GM23338 (cell line): ENCODE data around the gene RNF215.

Experiments used
- CREB1 ChIP-seq: fragments of 250-450 bp; sonication (Bioruptor Pico); IDR thresholded peaks from 2 replicates; pipeline ENCODE4 v1.5.0; 2020; ENCODE audit warnings: low read depth, mild to moderate bottlenecking, moderate library complexity
- CTCF ChIP-seq, 2 experiments: fragments of 200-600 bp in 1 of 2; sonication (generic) in 1 of 2; conservative IDR thresholded peaks; 2 replicates each; pipeline versions ENCODE4 v1.5.1 to v1.6.1; 2016 to 2017; ENCODE audit warnings: antibody characterized with exemption in 2 of 2, low read depth in 2 of 2, mild to moderate bottlenecking in 2 of 2, moderate library complexity in 1 of 2
- ETS1 ChIP-seq: IDR thresholded peaks from 2 replicates; pipeline ENCODE4 v1.6.1; 2016; ENCODE audit warnings: antibody characterized with exemption
- EZH2 ChIP-seq: fragments of 200-600 bp; sonication (generic); IDR thresholded peaks from one replicate; pipeline ENCODE4 v1.8.0; 2017; ENCODE audit warnings: antibody characterized with exemption, mild to moderate bottlenecking, low read depth; ENCODE audit not compliant: unreplicated experiment
- EZH2phosphoT487 ChIP-seq: fragments of 200-600 bp; sonication (generic); IDR thresholded peaks from one replicate; pipeline ENCODE4 v1.8.1; 2018; ENCODE audit warnings: antibody characterized with exemption; ENCODE audit not compliant: unreplicated experiment
- JUNB ChIP-seq: IDR thresholded peaks from one replicate; pipeline ENCODE4 v1.6.1; 2016; ENCODE audit warnings: antibody characterized with exemption; ENCODE audit not compliant: unreplicated experiment
- NANOG ChIP-seq: IDR thresholded peaks from 2 replicates; pipeline ENCODE4 v1.6.1; 2016; ENCODE audit warnings: antibody characterized with exemption, borderline replicate concordance
- POLR2AphosphoS5 ChIP-seq: IDR thresholded peaks from 2 replicates; pipeline ENCODE4 v1.6.1; 2016; ENCODE audit warnings: antibody characterized with exemption, low read depth
- REST ChIP-seq: IDR thresholded peaks from one replicate; pipeline ENCODE4 v1.6.1; 2018; ENCODE audit warnings: antibody characterized with exemption; ENCODE audit not compliant: unreplicated experiment
- STAT1 ChIP-seq: IDR thresholded peaks from one replicate; pipeline ENCODE4 v1.6.1; 2016; ENCODE audit warnings: antibody characterized with exemption; ENCODE audit not compliant: unreplicated experiment
- ZNF114 ChIP-seq: fragments of 250-450 bp; sonication (Bioruptor Pico); IDR thresholded peaks from 2 replicates; pipeline ENCODE4 v1.5.0; 2020; ENCODE audit warnings: mild to moderate bottlenecking, moderate library complexity
- ZNF331 ChIP-seq: fragments of 250-450 bp; sonication (Bioruptor Pico); IDR thresholded peaks from 2 replicates; pipeline ENCODE4 v1.5.0; 2020; ENCODE audit warnings: low read depth, mild to moderate bottlenecking, moderate library complexity
- ZNF462 ChIP-seq: fragments of 250-450 bp; sonication (Bioruptor Pico); IDR thresholded peaks from 2 replicates; pipeline ENCODE4 v1.5.0; 2020; ENCODE audit warnings: mild to moderate bottlenecking, moderate library complexity

- TF ChIP-seq CTCF (conservative IDR thresholded peaks at IDR 0.05; ENCODE audit: low read depth in 2 of 2) (no peak), EZH2 (no peak), POLR2AphosphoS5 (no peak), REST (no peak), ETS1 (no peak), EZH2phosphoT487 (no peak), CREB1 (CRISPR knock-in tag) (no peak), ZNF462 (CRISPR knock-in tag) (no peak), JUNB (no peak), ZNF114 (CRISPR knock-in tag) (no peak), ZNF331 (CRISPR knock-in tag) (no peak), NANOG (no peak), STAT1 (no peak)
Observed at GRCh38 chr22:30362651-30363281, 24.4 kb downstream of the RNF215 start.
